HCEC 1CT (cell line): Measurements from ENCODE around the gene FGA.
"Not testable (repeated sequence)": the region's sequence is repeated elsewhere in the genome, so short reads cannot be mapped to it uniquely, and the experiment has no call there.

Source experiments
- DNase-seq: peaks from one replicate; pipeline ENCODE4 v3.0.0-alpha.2; 2017

Gene FGA

DNA sequence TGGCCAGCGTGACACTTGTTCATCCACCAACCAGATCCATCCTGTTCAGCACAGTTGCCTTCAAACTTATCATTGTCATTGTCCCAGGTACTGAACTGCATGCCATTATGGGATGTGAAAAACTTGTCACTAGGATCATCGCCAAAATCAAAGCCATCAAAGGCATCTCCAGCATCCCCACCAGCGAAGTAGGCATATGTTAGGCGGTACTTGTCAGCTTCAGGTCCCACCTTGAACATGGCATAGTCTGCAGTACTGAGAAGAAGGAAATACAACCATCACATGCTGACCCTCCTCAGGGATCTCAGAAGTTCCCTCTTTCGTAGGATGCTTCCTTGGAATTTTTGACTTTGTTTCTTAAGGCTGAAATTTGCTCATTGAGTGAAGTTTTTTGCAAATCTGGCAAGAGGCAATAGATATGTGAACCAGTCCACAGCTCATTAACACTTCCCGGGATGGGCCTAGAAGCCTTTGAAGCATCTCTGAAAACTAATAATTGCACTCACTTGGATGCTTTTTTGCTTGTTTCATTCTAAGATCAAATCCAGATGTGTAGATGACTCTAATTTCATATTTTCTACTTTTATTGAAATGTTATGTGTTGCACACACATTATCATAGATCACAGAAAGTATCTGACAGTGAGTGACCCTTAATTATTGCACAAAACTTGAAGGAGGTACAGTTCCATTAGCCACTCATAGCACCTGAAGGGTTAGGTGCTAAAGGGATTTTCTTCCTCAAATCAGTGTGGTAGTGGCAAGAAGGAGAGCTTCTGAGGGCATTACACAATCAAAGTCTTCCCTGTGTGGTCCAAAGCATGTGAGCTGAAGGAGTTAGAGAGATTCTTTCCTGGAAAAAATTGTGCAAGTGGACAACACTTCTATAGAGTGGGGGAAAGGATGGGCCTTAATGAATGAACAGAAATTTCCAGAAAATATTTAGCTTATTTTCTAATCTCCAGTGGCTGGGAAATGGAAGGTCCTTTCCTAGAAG lies 16.5 kb upstream of the FGA start:
- no peak for DNase-seq

DNA sequence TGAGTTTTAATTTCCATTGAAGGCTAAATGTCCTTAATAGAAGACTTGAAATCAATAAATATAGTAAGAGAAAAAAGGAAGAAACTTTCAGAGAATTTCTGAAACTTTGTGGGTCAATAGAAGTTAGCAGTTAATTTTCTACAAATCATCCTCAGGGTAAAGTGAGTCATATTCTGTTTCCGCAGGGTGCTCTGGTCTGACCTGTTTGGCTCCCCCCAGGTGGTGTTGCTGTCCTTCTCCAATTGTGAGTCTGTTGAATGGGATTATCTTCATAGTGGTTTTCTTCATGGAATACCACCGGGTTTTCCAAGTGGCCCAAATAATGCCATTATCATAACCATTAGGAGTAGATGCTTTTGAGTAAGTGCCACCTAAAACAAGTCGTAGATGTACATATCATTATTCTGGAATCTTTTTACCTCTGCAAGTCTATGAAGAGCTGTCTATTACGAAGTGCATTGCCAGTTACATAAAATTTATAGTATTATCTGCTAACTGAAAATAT lies 14.2 kb upstream of the FGA start:
- no peak for DNase-seq

DNA sequence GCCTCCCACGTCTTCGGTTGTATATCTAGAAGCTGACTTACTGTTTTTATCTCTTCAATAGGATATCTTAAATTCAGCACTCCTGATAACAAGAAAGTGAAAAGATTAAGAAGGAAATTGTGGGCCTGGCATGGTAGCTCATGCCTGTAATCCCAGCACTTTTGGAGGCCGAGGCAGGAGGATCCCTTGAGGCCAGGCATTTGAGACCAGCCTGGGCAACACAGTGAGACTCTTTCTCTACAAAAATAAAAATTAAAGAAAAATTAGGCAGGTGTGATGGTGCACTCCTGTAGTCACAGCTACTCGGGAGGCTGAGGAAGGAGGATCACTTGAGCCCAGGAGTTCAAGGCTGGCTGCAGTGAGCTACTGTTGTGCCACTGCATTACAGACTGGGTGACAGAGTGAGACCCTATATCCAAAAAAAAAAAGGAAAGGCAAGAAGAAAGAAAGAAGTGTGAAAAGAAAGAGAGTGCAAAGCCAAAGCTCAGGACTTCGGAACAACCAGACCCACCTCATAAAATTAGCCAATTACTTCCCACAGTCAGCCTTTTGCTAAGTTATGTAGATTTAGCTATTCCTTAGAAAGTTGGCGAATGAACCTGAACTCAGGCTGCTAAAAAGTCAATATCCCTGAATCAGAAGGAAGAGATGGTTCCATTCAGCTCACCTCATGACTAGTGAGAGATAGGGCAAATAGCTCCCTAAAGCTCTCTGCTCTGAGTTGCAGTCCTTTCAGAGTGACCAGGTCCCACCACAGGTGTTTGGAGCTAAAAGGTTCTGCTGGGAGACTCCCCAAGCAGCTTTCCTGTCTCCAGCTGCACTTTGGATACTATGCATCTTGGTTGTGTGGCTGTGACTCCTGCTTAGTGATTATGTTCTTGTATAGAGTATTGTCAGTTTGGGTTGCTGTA lies 12.7 kb upstream of the FGA start:
- DNase-seq = no peak

DNA sequence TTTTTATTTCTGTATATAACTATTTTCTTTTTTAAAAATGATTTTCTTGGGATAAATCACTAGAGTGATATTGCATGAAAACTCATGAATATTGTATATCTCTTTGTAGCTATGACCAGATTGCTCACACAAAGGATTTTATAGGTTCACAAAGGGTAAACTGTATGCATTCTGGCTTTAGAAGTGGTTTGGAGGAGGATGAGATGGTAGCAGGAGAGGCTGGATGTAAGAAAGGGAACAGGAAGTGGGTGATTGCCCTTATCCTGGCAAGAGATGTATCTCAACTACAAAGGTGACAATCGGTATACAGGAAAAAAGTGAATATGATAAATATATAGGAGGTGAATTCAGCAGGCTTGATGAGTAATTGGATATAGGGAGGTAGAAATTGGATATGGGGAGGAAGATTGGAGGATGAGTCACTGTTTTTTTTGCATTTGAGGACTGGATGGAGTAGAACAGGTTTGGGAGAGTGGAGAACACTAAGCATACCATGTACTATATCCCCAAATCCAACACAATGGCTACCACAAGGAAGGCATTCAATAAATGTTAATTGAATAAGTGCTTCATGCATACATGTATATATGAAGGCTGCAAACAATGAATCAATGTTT lies 12.0 kb upstream of the FGA start:
- DNase-seq = peak; percentile 15

DNA sequence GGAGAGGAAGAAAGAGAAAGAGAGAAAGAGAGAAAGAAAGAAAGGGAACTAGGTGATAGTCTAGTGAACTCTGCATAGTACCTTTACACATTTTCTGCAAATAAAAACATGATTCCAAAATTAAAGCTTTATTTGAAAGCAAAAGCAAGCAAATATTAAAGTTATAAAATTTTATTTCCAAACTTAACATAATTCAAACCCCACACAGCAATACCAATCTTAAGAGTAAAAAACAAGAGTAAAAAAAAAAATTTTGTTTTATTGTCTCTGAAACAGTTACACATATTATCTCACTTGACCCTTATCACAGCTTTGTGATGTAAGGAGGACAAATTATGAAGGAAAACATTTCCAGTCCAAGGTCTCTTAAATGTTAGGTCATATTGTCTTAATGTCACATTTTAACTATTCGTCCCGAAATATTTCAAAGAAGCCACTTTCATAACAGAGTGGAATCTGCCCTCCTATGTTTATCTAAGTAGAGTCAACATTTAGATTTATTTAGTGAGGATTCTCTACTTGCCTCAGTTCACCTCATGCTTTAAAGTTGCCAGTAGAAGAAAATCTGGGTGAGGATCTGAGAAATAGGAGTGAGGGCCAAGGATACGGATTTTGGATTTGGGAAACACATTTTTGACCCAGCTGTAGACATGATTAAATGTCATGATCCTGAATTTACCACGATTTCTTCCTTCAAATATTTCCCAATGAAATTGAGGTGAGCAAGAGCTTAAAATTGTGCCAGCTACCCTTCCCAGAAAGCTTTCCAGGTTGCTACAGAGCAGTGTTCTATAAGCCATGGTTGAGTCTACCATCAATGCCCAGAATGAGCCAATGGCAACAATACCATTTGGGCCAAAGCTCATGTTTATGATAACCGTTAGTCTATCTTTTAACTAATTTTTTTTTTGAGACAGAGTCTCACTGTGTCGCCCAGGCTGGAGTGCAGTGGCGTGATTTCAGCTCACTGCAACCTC lies 7.5 kb upstream of the FGA start:
- no peak for DNase-seq

DNA sequence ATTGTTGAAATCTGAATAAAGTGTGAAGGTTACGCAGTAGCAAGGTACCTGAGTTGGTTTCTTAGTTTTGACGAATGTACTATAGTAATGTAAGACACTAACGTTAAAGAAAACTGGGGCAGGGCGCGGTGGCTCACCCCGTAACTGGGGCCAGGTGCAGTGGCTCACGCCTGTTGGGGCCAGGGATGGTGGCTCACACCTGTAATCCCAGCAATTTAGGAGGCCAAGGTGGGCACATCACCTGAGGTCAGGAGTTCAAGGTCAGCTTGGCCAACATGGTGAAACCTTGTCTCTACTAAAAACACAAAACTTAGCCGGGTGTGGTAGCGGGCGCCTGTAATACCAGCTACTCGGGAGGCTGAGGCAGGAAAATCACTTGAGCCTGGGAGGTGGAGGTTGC lies 6.7 kb upstream of the FGA start:
- DNase-seq = not testable (repeated sequence)

DNA sequence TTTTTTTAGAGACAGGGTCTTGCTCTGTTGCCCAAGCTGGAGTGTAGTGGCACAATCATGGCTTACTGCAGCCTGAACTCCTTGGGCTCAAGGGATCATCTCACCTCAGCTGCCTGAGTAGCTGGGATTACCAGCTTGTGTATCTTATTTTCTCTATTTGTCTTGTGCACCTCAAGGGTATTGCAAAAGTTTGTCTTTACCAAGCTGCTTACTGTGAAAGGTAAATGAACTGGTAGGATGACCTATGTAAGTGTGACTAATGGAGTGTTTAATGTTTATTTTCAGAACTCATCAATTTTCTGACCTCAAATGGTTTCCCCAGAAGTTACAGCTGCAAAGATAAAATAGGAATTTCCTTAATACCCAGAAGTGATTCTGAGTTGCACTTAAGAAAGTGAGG lies 5.3 kb upstream of the FGA start:
- peak; percentile 22 for DNase-seq

DNA sequence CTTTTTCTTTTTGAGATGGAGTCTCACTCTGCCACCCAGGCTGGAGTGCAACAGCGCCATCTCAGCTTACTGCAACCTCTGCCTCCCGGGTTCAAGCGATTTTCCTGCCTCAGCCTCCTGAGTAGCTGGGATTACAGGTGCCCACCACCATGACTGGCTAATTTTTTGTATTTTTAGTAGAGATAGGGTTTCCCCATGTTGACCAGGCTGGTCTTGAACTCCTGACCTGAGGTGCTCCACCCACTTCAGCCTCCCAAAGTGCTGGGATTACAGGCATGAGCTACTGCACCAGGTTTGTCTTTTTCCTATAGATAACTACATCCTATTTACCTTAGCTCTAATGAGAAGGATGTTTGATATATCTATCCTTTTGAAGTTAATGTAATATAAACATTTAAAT lies 3.8 kb upstream of the FGA start:
- DNase-seq = not testable (repeated sequence)

DNA sequence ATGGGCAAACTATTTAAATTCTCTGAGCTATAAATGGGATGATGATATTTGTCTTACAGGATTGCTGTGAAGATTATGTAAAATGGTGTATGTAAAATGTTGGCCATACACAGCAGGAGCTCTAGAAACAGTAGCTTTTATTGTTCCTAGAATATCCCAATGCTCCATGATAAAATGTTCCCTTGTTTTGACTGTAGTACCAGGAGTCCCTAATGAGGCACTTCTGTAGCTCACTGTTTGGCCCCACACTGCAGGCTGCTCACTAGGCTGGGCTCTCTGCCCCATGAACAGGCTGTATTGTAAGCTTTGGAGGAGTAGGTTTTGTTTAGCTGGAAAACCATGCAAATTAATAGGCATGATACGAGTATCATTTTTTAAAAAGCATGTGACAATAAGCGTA lies 3.3 kb upstream of the FGA start:
- DNase-seq = no peak

DNA sequence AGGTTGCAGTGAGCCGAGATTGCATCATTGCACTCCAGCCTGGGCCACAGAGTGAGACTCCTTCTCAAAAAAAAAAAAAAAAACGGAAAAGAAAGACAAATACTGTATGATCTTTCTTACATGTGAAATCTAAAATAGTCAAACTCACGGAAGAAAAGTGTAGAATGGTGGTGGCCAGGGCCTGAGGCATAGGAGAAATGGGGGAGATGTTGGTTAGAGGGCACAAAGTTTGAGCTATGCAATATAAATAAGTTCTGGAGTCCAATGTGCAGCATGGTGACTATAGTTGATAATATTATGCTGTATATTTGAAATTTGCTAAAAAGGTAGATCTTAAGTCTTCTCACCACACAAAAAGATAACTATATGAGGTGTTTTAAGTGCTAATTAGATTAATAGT lies 1.3 kb upstream of the FGA start:
- DNase-seq = no peak

DNA sequence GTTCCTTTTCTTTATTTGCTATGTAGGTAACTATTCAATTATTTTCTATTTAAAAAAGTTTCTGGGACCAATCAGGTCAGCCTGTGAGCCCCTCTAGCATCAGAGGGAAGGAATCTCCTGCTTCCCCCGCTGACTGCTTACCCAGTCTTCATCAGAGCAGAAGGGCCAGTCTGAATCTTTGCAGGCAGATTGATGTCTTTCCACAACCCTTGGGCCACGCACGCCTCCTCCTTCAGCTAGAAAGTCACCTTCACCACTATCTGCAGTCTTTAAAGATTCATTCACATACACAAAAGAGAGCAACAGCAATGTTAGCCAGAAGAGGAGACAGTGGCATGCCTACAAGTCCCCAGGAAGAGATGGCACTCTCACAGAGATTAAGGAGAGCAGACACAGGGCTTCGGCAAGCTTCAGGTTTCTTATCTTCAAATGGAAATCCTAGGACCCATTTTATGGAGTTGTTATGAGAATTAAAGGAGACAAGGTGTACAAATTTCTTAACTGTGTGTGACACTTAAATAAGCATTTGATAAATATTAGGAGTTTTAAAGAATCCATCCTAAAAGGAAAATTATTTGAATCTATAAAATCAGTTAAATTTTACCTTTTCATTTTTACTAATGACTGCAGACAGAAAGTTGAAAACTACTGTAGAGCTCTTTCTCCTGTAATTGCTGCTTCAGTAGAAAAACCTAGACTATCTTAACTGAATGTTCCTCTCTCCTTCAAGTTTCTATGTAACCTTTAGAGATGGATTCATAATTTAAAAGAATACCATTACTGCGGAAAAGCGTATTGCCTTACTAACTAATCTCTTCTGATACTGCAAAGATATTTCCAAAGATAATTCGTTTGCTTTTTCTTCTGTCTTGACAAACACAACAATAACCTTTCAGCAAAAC lies 995 bp downstream of the FGA start:
- DNase-seq = no peak

DNA sequence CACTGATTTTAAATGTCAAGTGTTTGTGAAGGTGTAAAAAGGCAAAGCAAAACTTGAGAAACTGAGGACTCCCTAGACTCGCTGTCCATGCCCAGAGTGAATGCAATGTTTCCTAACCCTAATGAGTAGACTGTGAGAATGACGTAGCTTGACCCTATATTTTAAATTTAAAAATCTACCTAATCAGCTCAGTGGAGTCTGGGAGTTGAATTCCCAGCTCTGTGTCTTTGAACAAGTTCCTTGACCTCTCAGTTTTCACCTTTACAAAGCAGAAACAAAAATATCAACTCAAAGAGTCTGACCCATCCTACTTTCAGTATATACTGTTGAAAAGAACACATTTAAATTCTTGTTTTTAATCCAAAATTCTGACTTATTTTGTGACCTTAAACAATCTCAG lies 2.3 kb downstream of the FGA start:
- no peak for DNase-seq

DNA sequence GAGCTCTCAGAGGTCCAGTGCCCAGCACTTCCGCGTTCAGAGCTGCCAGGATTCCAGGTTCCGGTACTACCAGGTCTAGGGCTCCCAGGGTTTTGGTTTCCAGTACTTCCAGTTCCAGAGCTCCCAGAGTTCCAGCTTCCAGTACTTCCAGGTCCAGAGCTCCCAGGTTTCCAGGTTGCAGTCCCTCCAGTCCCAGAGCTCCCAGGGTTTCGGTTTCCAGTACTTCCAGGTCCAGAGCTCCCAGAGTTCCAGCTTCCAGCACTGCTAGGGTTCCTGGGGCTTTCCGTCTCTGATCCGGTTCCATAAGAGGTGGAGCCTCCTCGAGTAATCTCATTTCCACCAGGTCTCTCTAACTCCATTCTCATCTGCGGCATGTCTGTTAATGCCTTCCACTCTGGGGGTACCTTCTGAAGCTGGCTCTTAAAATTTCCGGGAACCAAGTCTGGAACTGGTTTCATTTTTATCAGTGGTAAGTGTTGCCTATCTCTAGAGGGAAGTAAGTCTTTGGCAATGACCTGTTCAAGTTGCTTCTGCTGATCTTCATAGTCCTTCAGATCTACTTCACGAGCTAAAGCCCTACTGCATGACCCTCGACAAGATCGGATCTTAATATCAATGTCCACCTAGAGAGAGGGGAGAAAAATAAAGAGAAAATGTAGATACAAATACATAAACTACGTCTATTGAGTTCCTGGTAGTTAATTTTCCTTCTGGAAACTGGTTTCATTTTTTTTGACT lies 4.1 kb downstream of the FGA start:
- DNase-seq = no peak

DNA sequence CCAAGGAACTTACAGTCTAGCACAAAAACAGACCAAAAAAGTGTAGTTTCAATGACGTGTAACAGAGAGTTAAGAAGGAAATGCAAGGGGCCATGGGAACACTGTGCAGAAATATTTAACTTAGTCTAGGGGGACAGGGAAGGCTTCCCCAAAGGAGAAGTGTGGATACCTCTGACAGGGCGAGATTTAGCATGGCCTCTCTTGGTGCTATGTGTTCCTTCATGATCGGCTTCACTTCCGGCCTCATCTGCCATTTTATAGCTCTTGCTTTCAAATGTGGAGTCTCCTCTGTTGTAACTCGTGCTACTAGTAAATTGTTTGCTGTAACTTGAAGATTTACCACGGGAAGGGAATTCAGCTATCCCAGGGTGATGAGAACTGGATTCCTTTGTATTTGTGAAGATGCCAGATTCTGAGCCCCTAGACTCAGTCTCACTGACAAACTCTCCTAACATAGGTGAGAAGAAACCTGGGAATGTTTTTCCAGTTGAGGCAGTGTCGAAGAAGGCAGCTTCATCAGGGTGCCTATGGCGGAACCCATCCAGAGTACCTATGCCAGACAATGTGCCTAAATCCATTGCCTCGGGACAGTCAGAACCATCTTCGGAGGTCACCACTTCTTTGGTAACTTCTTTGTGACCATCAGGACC lies 5.0 kb downstream of the FGA start:
- no peak for DNase-seq

DNA sequence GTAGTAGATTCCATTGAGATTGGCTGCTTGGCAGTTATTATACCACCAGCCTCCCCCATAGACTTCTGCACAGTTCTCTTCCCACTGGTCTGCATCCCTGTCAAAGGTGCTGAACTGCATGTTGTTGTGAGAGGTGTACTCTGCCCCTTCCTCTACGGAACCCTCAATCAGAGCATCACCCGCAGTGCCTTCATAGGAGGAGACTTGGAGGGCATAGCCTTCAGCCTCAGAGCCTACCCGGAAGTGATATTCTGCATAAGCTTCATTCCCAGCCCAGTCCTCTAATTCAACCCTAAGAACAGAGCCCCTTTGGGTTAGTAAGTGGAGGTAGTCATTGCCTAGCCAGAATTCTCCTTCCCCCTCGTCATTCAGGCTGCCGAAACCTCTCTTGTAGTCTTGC lies 6.3 kb downstream of the FGA start:
- no peak for DNase-seq

DNA sequence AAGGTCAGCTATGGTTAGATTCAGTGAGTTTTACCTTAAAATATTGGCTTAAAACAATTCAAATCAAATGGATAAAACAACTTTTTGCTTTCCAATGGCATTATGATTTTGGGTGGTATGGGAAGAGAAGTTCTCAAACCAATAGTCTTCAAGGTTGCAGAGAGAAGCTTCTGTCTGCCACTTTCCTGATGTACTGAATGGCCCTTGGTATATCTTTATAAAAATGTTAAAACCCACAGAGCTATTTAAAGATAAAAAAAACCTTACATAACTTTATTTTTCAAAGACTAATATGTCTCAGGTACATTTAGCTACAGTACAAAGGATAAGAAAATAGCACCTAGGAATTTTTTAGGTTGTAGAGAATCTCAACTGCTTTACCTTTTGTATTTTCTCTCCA lies 6.9 kb downstream of the FGA start:
- no peak for DNase-seq

DNA sequence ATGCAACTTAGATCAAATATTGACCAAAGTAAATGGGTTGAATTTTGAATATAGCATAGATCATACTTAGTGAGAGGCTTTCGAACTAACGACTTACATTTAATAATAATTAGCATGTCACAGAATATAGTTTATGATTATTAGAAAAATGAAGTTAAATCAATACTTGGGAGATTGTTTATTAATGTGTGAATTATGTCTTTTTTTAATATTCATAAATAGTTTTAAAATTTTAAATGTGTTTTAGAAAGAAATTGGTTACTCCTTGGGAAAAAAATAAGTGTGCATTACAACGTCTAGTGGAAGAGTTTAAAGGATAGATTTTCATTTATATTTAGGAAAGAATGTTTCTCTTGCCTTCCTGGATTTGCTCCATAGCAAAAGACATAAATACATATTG lies 7.3 kb downstream of the FGA start:
- no peak for DNase-seq

DNA sequence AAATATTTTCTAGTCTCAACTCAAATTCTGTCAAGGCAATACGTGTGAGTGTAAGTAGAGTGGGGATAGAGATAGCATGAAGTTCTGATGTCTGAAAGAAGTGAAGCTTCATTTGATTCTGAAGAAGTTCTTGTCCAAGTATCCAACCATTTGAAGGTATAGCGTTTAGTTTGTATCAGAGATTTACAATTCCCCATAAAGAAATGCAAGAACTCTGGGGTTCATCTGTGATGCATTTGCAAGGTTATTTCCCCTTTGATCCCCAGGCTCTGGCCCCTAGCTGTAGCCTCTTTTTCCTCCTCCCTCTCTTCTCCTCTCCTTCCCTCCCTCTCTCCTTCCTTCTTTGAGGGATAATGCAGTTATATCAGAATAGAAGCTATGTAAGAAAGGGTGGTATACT lies 7.8 kb downstream of the FGA start:
- no peak for DNase-seq

DNA sequence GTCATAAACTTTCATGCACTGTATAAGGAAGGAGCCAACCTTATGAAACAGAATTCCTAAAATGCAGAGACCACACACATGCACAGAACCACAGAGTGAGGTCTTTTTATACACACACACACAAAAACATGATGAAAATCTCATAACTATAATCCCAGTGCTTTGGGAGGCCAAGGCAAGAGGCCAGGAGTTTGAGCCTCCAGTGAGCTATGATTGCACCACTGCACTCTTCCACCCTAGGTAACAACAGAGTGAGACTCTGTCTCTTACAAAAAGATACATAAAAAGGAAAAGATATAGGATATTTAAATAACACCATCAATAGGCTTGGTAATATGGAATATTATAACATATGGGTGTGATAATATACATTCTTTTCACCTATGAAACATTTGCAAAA lies 10.6 kb downstream of the FGA start:
- DNase-seq = no peak

DNA sequence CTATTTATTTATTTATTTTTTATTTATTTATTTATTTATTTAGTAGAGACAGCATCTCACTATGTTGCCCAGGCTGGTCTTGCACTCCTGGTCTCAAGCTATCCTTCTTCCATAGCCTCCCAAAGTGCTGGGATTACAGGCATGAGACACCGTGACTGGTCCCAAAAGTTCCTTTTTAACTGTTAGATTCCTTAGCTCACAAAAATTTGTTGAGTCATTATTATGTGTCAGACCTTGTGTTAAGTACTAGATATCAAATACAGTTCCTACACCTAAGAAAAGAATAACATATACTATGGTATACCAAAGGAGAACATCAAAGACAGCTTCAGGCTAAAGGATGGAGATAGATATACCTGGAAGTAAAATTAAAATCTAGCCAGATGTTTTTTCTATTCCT lies 11.6 kb downstream of the FGA start:
- peak; percentile 16 for DNase-seq
